Glutamatergic neuron (in vitro differentiated cells): ENCODE data around the gene HHATL. TPM values are rescaled to one million over a fixed set of nuclear protein-coding genes. Genes with fewer than 3 reads are reported as not detected.
A peak's percentile ranks its signal among the peaks of the same experiment; 100 is the strongest.

ENCODE experiments used
- DNase-seq: peaks from one replicate; pipeline ENCODE4 v3.0.0; 2022
- H3K27ac Mint-ChIP-seq: one replicate; pipeline ENCODE4 v1.8.0; 2020; ENCODE audit warnings: mild to moderate bottlenecking, mixed read lengths, inconsistent platforms; ENCODE audit not compliant: unreplicated experiment
- H3K27me3 Mint-ChIP-seq: one replicate; pipeline ENCODE4 v1.8.0; 2020; ENCODE audit warnings: mild to moderate bottlenecking, moderate library complexity, mixed read lengths, inconsistent platforms; ENCODE audit not compliant: unreplicated experiment
- H3K36me3 Mint-ChIP-seq: one replicate; pipeline ENCODE4 v1.8.0; 2020; ENCODE audit warnings: mild to moderate bottlenecking, mixed read lengths, inconsistent platforms; ENCODE audit not compliant: unreplicated experiment
- H3K4me1 Mint-ChIP-seq: one replicate; pipeline ENCODE4 v1.8.0; 2020; ENCODE audit warnings: mild to moderate bottlenecking, low read depth, mixed read lengths, inconsistent platforms; ENCODE audit not compliant: unreplicated experiment
- H3K4me3 Mint-ChIP-seq: one replicate; pipeline ENCODE4 v1.8.0; 2020; ENCODE audit warnings: mild to moderate bottlenecking, mixed read lengths, inconsistent platforms; ENCODE audit not compliant: unreplicated experiment
- H3K9me3 Mint-ChIP-seq: one replicate; pipeline ENCODE4 v1.8.0; 2020; ENCODE audit warnings: mild to moderate bottlenecking, moderate library complexity, mixed read lengths, inconsistent platforms; ENCODE audit not compliant: unreplicated experiment
- CTCF ChIP-seq: fragments of 200-600 bp; sonication (generic); IDR thresholded peaks from one replicate; pipeline ENCODE4 v1.5.0; 2021; ENCODE audit not compliant: partially characterized antibody, unreplicated experiment
- long read RNA-seq: library from polyadenylated mRNA; unstranded; transcript quantifications from one replicate; pipeline ENCODE4 v2.0.0, GENCODE V29; 2020; ENCODE audit not compliant: unreplicated experiment
- total RNA-seq: library from RNA; stranded (reverse); fragmentation: NEBNext Ultra II Directional; extraction: Animal tissue kit (Norgen Biotek cat#: 25700); gene quantifications from one replicate; pipeline ENCODE4 v1.2.1, GENCODE V29; 2021; ENCODE audit not compliant: unreplicated experiment

The HHATL gene, protein sequence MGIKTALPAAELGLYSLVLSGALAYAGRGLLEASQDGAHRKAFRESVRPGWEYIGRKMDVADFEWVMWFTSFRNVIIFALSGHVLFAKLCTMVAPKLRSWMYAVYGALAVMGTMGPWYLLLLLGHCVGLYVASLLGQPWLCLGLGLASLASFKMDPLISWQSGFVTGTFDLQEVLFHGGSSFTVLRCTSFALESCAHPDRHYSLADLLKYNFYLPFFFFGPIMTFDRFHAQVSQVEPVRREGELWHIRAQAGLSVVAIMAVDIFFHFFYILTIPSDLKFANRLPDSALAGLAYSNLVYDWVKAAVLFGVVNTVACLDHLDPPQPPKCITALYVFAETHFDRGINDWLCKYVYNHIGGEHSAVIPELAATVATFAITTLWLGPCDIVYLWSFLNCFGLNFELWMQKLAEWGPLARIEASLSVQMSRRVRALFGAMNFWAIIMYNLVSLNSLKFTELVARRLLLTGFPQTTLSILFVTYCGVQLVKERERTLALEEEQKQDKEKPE
- total RNA-seq = 7.6 TPM
- long read RNA-seq, partial matches to known transcripts = 0 of 5 reads
- long read RNA-seq, other reads (novel, unspliced or antisense) = 2 of 5 reads

GRCh38 chr3:42702066-42702951, at the start of gene HHATL:
TSS of gene HHATL (minus strand) at chr3:42702798. CDS start at chr3:42700826, 1,972 bp downstream.
- DNase-seq = no peak
- Mint-ChIP-seq H3K36me3 (no peaks in the 10 kb centered on the region), H3K4me1 (peaks cover 20% of the 10 kb centered on the region), H3K9me3 (peaks cover 17% of the 10 kb centered on the region), H3K27ac (peak within 1 kb of the TSS; percentile 53), H3K27me3 (peaks cover 17% of the 10 kb centered on the region), H3K4me3 (peak within 1 kb of the TSS; percentile 25)
- no peak for TF ChIP-seq CTCF

DNA sequence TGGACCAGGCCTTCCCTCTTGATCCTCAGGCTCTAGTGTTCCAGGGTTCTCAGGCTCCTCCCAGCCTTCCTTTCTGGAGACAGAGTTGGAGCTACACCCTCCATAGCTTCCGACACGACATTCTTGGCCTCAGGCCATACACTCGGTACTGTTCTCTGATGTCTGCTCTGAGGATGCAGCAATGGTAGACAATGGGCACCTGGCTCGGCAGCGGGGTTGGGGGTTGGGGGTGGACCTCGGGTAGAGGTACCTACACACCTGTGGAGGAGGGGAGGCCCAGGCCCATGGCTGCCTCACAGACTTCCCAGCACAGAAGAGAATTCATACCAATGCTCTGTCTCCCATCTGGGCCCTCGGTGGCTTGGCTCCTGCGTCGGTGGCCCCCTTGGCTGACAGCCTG, 49.0 kb upstream of the HHATL start:
- no peak overlapping the region for H3K27ac Mint-ChIP-seq

DNA sequence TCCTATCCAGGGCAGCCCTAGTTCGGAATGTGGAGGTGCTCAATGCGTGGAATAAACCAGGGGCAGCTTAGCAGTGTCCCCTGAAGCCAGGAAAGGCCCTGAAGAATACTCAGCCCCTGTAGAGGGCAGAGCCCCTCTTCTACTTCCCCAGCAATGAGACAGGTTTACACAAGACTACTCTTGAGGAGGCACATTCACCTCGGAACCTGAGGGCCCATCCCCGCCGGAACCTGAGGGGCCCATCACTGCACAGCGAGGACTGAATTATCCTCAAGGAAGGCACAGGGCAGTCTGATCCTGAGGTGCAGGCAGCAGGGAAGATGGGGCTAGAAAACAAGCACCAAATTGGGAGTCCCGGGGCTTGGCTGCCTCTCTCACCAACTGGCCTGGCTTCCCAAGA, 48.2 kb upstream of the HHATL start:
- TF ChIP-seq CTCF = no peak
- no peaks in the 10 kb centered on the region for H3K9me3 Mint-ChIP-seq
- DNase-seq = no peak
- no peak overlapping the region for H3K4me3 Mint-ChIP-seq
- no peaks in the 10 kb centered on the region for H3K36me3 Mint-ChIP-seq
- H3K4me1 Mint-ChIP-seq = no peaks in the 10 kb centered on the region
- peaks cover 2% of the 10 kb centered on the region for H3K27me3 Mint-ChIP-seq
- H3K27ac Mint-ChIP-seq = no peak overlapping the region

More for the DNA sequence above, 49.0 kb upstream of the HHATL start:
- H3K4me3 Mint-ChIP-seq = no peak overlapping the region
- H3K9me3 Mint-ChIP-seq = no peaks in the 10 kb centered on the region
- H3K27me3 Mint-ChIP-seq = peaks cover 2% of the 10 kb centered on the region
- no peaks in the 10 kb centered on the region for H3K4me1 Mint-ChIP-seq
- no peaks in the 10 kb centered on the region for H3K36me3 Mint-ChIP-seq
- no peak for TF ChIP-seq CTCF
- DNase-seq = no peak

DNA sequence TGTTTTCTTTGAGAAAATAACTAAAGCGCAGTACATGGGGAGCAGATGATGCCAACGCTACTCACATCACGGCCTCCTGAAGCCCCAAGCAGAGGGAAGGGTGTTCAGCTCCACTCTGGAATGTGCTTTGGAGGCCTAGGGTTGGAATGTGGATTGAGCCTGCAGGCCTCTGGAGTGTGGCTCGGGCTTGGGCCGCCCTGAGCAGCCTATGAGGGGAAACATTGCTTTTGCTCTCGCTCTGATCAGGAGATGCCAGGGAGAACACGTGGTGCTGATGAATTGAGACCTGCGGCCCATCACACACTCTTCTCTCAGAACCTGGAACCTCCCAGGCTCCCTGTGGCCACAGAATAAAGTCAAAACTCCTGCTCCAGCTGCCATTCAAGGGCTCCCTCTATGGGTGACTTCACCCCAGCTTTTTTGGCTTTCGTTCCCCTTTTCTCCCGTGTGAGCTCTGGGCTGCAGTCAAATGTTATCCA, 47.2 kb upstream of the HHATL start:
- Mint-ChIP-seq H3K4me3 (no peak overlapping the region), H3K4me1 (no peaks in the 10 kb centered on the region), H3K27me3 (peaks cover 2% of the 10 kb centered on the region), H3K36me3 (no peaks in the 10 kb centered on the region), H3K9me3 (no peaks in the 10 kb centered on the region), H3K27ac (no peak overlapping the region)
- peak; percentile 27 for TF ChIP-seq CTCF
- DNase-seq = peak; percentile 30
